HL-60 (cell line): ENCODE measurements around the gene OSER1.

ENCODE experiments used
- DNase-seq, 2 experiments: peaks; one replicate each; pipeline ENCODE4 v3.0.0-alpha.2; 2010 to 2020; ENCODE audit warnings: low read depth in 1 of 2, low spot score in 1 of 2
- H3K27ac ChIP-seq: fragments of 250-450 bp; sonication (Bioruptor Pico); replicated peaks from 2 replicates; pipeline ENCODE4 v1.5.1; 2020; ENCODE audit warnings: mild to moderate bottlenecking, moderate library complexity
- H3K27me3 ChIP-seq: fragments of 250-450 bp; sonication (Bioruptor Pico); 2 replicates; pipeline ENCODE4 v1.5.1; 2021; ENCODE audit warnings: mild to moderate bottlenecking, moderate library complexity; ENCODE audit not compliant: insufficient read depth, poor library complexity, severe bottlenecking
- H3K4me3 ChIP-seq: replicated peaks from 2 replicates; pipeline ENCODE4 v1.5.1; 2011; ENCODE audit warnings: mild to moderate bottlenecking, control low read depth, low read length; ENCODE audit not compliant: insufficient read depth
- CTCF ChIP-seq: IDR thresholded peaks from one replicate; pipeline ENCODE4 v1.5.1; 2011; ENCODE audit warnings: low read length, control low read depth, inconsistent platforms; ENCODE audit not compliant: insufficient read depth
- GABPA ChIP-seq: IDR thresholded peaks from 2 replicates; pipeline ENCODE4 v1.6.1; 2012; ENCODE audit warnings: low read depth
- POLR2AphosphoS5 ChIP-seq: IDR thresholded peaks from 2 replicates; pipeline ENCODE4 v1.6.1; 2012; ENCODE audit warnings: low read depth
- SPI1 ChIP-seq: IDR thresholded peaks from 2 replicates; pipeline ENCODE4 v1.6.1; 2012; ENCODE audit warnings: low read depth, mild to moderate bottlenecking, borderline replicate concordance
- TF ChIP-seq, protein P1 (sequence below): IDR thresholded peaks from 2 replicates; pipeline ENCODE4 v1.6.1; 2012; ENCODE audit warnings: low read depth; ENCODE audit not compliant: insufficient replicate concordance

OSER1 gene

GRCh38 chr20:44185574-44185973 is 25.0 kb downstream of the OSER1 start:
- TF ChIP-seq SPI1 (no peak), POLR2AphosphoS5 (no peak), GABPA (no peak), CTCF (no peak)
- TF ChIP-seq, protein P1, sequence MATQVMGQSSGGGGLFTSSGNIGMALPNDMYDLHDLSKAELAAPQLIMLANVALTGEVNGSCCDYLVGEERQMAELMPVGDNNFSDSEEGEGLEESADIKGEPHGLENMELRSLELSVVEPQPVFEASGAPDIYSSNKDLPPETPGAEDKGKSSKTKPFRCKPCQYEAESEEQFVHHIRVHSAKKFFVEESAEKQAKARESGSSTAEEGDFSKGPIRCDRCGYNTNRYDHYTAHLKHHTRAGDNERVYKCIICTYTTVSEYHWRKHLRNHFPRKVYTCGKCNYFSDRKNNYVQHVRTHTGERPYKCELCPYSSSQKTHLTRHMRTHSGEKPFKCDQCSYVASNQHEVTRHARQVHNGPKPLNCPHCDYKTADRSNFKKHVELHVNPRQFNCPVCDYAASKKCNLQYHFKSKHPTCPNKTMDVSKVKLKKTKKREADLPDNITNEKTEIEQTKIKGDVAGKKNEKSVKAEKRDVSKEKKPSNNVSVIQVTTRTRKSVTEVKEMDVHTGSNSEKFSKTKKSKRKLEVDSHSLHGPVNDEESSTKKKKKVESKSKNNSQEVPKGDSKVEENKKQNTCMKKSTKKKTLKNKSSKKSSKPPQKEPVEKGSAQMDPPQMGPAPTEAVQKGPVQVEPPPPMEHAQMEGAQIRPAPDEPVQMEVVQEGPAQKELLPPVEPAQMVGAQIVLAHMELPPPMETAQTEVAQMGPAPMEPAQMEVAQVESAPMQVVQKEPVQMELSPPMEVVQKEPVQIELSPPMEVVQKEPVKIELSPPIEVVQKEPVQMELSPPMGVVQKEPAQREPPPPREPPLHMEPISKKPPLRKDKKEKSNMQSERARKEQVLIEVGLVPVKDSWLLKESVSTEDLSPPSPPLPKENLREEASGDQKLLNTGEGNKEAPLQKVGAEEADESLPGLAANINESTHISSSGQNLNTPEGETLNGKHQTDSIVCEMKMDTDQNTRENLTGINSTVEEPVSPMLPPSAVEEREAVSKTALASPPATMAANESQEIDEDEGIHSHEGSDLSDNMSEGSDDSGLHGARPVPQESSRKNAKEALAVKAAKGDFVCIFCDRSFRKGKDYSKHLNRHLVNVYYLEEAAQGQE = no peak
- H3K27me3 ChIP-seq = peaks cover 22% of the 10 kb centered on the region
- DNase-seq = no peak
- no peak overlapping the region for H3K27ac ChIP-seq
- H3K4me3 ChIP-seq = no peak overlapping the region

- DNase-seq = no peak
- TF ChIP-seq SPI1 (no peak), POLR2AphosphoS5 (no peak), CTCF (no peak), GABPA (no peak)
- TF ChIP-seq, protein P1 = no peak
- Histone ChIP-seq H3K27ac (no peak overlapping the region), H3K27me3 (peaks cover 22% of the 10 kb centered on the region), H3K4me3 (no peak overlapping the region)
Measured at GRCh38 chr20:44183282-44183681, 27.3 kb downstream of the OSER1 start.

GRCh38 chr20:44182863-44183262 is 27.7 kb downstream of the OSER1 start:
- no peak overlapping the region for H3K27ac ChIP-seq
- no peak for TF ChIP-seq SPI1
- TF ChIP-seq CTCF = no peak
- TF ChIP-seq, protein P1 = no peak
- TF ChIP-seq GABPA = no peak
- TF ChIP-seq POLR2AphosphoS5 = no peak
- DNase-seq = no peak
- peaks cover 22% of the 10 kb centered on the region for H3K27me3 ChIP-seq
- H3K4me3 ChIP-seq = no peak overlapping the region
